Astrocyte (in vitro differentiated cells and primary cell): ENCODE measurements around the gene ILDR1. TPM values are rescaled to one million over a fixed set of nuclear protein-coding genes. Genes with fewer than 3 reads are reported as not detected.

ENCODE experiments used
- DNase-seq: peaks from one replicate; pipeline ENCODE4 v3.0.0-alpha.2; 2010; ENCODE audit warnings: low read depth
- FAIRE-seq: peaks from 2 replicates; lab custom pipeline; 2011; peaks lifted over from hg19 to GRCh38; lab: Jason Lieb, UNC
- H2AFZ ChIP-seq: 2 replicates; pipeline ENCODE4 v1.6.0; 2012; ENCODE audit warnings: low read depth, low read length, inconsistent platforms
- H3K27ac ChIP-seq: 2 replicates; pipeline ENCODE4 v1.5.1; 2011; ENCODE audit warnings: low read depth, low read length, inconsistent platforms
- H3K27me3 ChIP-seq: 2 replicates; pipeline ENCODE4 v1.6.0; 2011; ENCODE audit warnings: low read length, inconsistent platforms; ENCODE audit not compliant: insufficient read depth
- H3K36me3 ChIP-seq: 2 replicates; pipeline ENCODE4 v1.5.1; 2011; ENCODE audit warnings: low read length, inconsistent platforms; ENCODE audit not compliant: insufficient read depth
- H3K4me1 ChIP-seq: 2 replicates; pipeline ENCODE4 v1.5.1; 2011; ENCODE audit warnings: low read length, inconsistent platforms; ENCODE audit not compliant: insufficient read depth
- H3K4me2 ChIP-seq: 2 replicates; pipeline ENCODE4 v1.6.0; 2012; ENCODE audit warnings: low read length, inconsistent platforms
- H3K4me3 ChIP-seq: 2 replicates; pipeline ENCODE4 v1.5.1; 2011; ENCODE audit warnings: low read depth, mild to moderate bottlenecking, low read length, inconsistent platforms; ENCODE audit not compliant: insufficient read depth
- H3K79me2 ChIP-seq: 2 replicates; pipeline ENCODE4 v1.6.0; 2012; ENCODE audit warnings: mild to moderate bottlenecking, low read length, inconsistent platforms; ENCODE audit not compliant: insufficient read depth
- H3K9ac ChIP-seq: 2 replicates; pipeline ENCODE4 v1.6.0; 2012; ENCODE audit warnings: mild to moderate bottlenecking, low read length, inconsistent platforms
- H3K9me3 ChIP-seq: 2 replicates; pipeline ENCODE4 v1.5.1; 2012; ENCODE audit warnings: low read depth, mild to moderate bottlenecking, low read length, inconsistent platforms; ENCODE audit not compliant: insufficient read depth
- H4K20me1 ChIP-seq: 2 replicates; pipeline ENCODE4 v1.6.0; 2012; ENCODE audit warnings: low read length, inconsistent platforms; ENCODE audit not compliant: insufficient read depth
- H3K27ac Mint-ChIP-seq: one replicate; pipeline ENCODE4 v1.8.0; 2021; ENCODE audit warnings: mild to moderate bottlenecking, mixed read lengths; ENCODE audit not compliant: unreplicated experiment
- H3K27me3 Mint-ChIP-seq: one replicate; pipeline ENCODE4 v1.8.0; 2021; ENCODE audit warnings: low read depth, mixed read lengths; ENCODE audit not compliant: unreplicated experiment
- H3K36me3 Mint-ChIP-seq: one replicate; pipeline ENCODE4 v1.8.0; 2021; ENCODE audit warnings: low read depth, mixed read lengths; ENCODE audit not compliant: unreplicated experiment
- H3K4me1 Mint-ChIP-seq: one replicate; pipeline ENCODE4 v1.8.0; 2021; ENCODE audit warnings: low read depth, mixed read lengths; ENCODE audit not compliant: unreplicated experiment
- H3K4me3 Mint-ChIP-seq: one replicate; pipeline ENCODE4 v1.8.0; 2021; ENCODE audit warnings: mild to moderate bottlenecking, moderate library complexity, mixed read lengths; ENCODE audit not compliant: unreplicated experiment
- H3K9me3 Mint-ChIP-seq: one replicate; pipeline ENCODE4 v1.8.0; 2021; ENCODE audit warnings: mild to moderate bottlenecking, mixed read lengths; ENCODE audit not compliant: unreplicated experiment
- EZH2 ChIP-seq: IDR thresholded peaks from 2 replicates; pipeline ENCODE4 v1.6.1; 2012; ENCODE audit warnings: mild to moderate bottlenecking, low read length, inconsistent platforms; ENCODE audit not compliant: insufficient read depth
- total RNA-seq: library from RNA; stranded (reverse); gene quantifications from 2 replicates; pipeline ENCODE4 v1.2.1, GENCODE V29; 2021
- TF ChIP-seq, protein P1 (sequence below): IDR thresholded peaks from 2 replicates; pipeline ENCODE4 v1.5.1; 2011; ENCODE audit warnings: low read depth, mild to moderate bottlenecking, inconsistent platforms, low read length, moderate library complexity; ENCODE audit not compliant: insufficient read depth

The ILDR1 gene
- total RNA-seq, 1 donor from 2014 or later, result not detected

DNA sequence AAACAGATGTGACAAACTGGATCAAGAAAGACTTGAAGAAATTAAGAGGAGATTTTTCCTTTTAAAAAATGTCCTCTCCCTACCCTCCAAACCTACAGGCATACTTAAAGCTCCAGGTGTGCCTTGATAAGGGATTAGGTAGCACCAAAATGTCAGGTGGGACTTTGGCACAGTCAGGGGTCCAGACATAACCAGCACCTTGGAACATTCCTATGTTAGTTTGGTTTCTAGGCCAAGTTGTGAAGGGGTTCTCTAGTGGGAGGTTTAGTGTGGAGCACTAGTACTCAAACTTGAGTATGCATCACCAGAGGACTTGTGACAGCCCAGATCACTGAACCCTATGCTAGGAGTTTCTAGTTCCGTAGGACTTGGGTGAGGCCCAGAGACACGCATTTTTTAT, 13.9 kb downstream of the ILDR1 start:
- Histone ChIP-seq H3K79me2 (no peaks in the 10 kb centered on the region), H3K9me3 (no peaks in the 10 kb centered on the region), H3K4me3 (no peak overlapping the region), H2AFZ (no peak overlapping the region), H3K27me3 (peaks cover 7% of the 10 kb centered on the region), H3K4me2 (no peak overlapping the region), H3K9ac (no peak overlapping the region), H3K4me1 (peaks cover 7% of the 10 kb centered on the region), H3K27ac (no peak overlapping the region), H3K36me3 (no peaks in the 10 kb centered on the region), H4K20me1 (no peaks in the 10 kb centered on the region)
- no peak overlapping the region for H3K4me3 Mint-ChIP-seq
- no peak for TF ChIP-seq EZH2
- TF ChIP-seq, protein P1, sequence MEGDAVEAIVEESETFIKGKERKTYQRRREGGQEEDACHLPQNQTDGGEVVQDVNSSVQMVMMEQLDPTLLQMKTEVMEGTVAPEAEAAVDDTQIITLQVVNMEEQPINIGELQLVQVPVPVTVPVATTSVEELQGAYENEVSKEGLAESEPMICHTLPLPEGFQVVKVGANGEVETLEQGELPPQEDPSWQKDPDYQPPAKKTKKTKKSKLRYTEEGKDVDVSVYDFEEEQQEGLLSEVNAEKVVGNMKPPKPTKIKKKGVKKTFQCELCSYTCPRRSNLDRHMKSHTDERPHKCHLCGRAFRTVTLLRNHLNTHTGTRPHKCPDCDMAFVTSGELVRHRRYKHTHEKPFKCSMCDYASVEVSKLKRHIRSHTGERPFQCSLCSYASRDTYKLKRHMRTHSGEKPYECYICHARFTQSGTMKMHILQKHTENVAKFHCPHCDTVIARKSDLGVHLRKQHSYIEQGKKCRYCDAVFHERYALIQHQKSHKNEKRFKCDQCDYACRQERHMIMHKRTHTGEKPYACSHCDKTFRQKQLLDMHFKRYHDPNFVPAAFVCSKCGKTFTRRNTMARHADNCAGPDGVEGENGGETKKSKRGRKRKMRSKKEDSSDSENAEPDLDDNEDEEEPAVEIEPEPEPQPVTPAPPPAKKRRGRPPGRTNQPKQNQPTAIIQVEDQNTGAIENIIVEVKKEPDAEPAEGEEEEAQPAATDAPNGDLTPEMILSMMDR, result no peak
- FAIRE-seq (no peak), DNase-seq (no peak)
- peaks cover 29% of the 10 kb centered on the region for H3K4me1 Mint-ChIP-seq
- no peak overlapping the region for H3K27ac Mint-ChIP-seq
- H3K9me3 Mint-ChIP-seq, result no peaks in the 10 kb centered on the region
- no peaks in the 10 kb centered on the region for H3K36me3 Mint-ChIP-seq
- H3K27me3 Mint-ChIP-seq, result peaks cover 9% of the 10 kb centered on the region

DNA sequence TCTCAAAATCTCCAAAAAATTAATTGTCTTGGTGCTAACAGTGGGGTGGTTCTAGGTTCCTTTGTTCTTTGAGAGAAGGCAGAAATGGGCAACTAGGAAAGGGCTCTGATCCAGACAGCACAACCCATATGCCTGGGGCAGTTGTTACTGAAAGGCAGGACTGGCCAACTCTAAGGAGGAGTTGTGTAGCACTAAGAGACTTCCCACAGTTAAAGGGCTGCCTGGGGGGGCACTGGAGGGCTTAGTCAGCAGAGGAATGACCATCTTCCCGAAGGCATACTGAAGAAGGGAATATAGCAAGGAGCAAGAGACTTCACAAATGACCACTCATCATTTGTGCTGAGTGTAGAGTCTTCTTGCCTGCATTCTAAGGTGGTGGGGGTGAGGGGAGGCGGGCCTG, 15.8 kb downstream of the ILDR1 start:
- Mint-ChIP-seq H3K36me3 (no peaks in the 10 kb centered on the region), H3K27me3 (peaks cover 1% of the 10 kb centered on the region), H3K27ac (no peak overlapping the region), H3K4me3 (no peak overlapping the region), H3K9me3 (no peaks in the 10 kb centered on the region), H3K4me1 (peaks cover 34% of the 10 kb centered on the region)
- H3K9me3 ChIP-seq, result no peaks in the 10 kb centered on the region
- H3K36me3 ChIP-seq, result no peaks in the 10 kb centered on the region
- H3K27me3 ChIP-seq, result peaks cover 4% of the 10 kb centered on the region
- H3K4me2 ChIP-seq, result no peak overlapping the region
- no peak overlapping the region for H2AFZ ChIP-seq
- no peak overlapping the region for H3K4me3 ChIP-seq
- no peak for TF ChIP-seq EZH2
- TF ChIP-seq, protein P1, result no peak
- H3K27ac ChIP-seq, result no peak overlapping the region
- H3K79me2 ChIP-seq, result no peaks in the 10 kb centered on the region
- H3K4me1 ChIP-seq, result peaks cover 11% of the 10 kb centered on the region
- H4K20me1 ChIP-seq, result no peaks in the 10 kb centered on the region
- no peak for FAIRE-seq
- no peak overlapping the region for H3K9ac ChIP-seq
- DNase-seq, result no peak

DNA sequence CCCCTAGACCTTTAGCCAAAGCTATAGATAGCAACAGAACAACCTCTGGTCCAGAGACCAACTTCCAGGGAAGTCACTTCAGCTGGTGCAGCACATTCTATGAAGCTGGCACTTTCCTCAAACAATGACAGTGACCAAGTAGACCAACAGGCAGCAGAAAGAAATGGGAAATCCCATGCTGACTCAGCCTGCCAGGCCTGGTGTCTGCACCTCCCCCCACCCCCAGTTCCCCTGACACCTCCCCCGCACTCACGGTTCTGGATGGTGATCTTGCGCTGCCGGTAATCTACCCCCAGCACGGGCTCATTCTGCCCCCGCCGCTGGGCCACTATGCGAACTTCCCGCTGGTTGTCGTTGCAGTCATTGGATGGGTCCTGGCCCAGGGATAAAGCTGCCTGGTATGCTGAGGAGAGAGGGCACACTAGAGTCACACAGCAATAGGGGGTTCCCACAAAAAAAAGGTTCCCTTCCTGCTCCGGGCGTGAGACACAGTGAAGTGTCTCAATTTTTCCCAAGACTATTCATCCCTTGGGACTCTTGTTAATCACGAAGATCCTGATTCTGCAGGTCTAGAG, 17.0 kb downstream of the ILDR1 start:
- no peak for DNase-seq
- Mint-ChIP-seq H3K9me3 (no peaks in the 10 kb centered on the region), H3K4me1 (peaks cover 34% of the 10 kb centered on the region)

More for the DNA sequence above, 17.0 kb downstream of the ILDR1 start:
- TF ChIP-seq EZH2, result no peak
- TF ChIP-seq, protein P1, result no peak
- Histone ChIP-seq H3K4me3 (no peak overlapping the region), H3K27ac (no peak overlapping the region), H3K36me3 (no peaks in the 10 kb centered on the region), H3K27me3 (peaks cover 5% of the 10 kb centered on the region), H4K20me1 (no peaks in the 10 kb centered on the region), H3K4me1 (peaks cover 11% of the 10 kb centered on the region), H3K4me2 (no peak overlapping the region), H3K9ac (no peak overlapping the region), H3K9me3 (no peaks in the 10 kb centered on the region), H3K79me2 (no peaks in the 10 kb centered on the region), H2AFZ (no peak overlapping the region)
- Mint-ChIP-seq H3K27me3 (no peaks in the 10 kb centered on the region), H3K4me3 (no peak overlapping the region), H3K36me3 (no peaks in the 10 kb centered on the region), H3K27ac (no peak overlapping the region)
- no peak for FAIRE-seq
